Spinal cord (tissue), 10 donors: Measurements from ENCODE around the gene LCA5L. TPM values are rescaled to one million over a fixed set of nuclear protein-coding genes. Genes with fewer than 3 reads are reported as not detected.
"Not testable (repeated sequence)": the region's sequence is repeated elsewhere in the genome, so short reads cannot be mapped to it uniquely, and the experiment has no call there.

Experiments
- DNase-seq, 6 donors: peaks; one replicate each; pipeline versions ENCODE4 v3.0.0 to v3.0.0-alpha.2; 2013 to 2015; ENCODE audit warnings: low spot score in 6 of 6, low read depth in 4 of 6
- H3K27ac ChIP-seq: one replicate; pipeline ENCODE4 v1.5.1; 2013; ENCODE audit warnings: low read depth, low read length, control low read depth
- H3K27me3 ChIP-seq: one replicate; pipeline ENCODE4 v1.6.1; 2013; ENCODE audit warnings: low read length; ENCODE audit not compliant: control insufficient read depth, insufficient read depth
- H3K36me3 ChIP-seq: one replicate; pipeline ENCODE4 v1.6.1; 2013; ENCODE audit warnings: low read length; ENCODE audit not compliant: control insufficient read depth, insufficient read depth
- H3K4me1 ChIP-seq: one replicate; pipeline ENCODE4 v1.6.1; 2013; ENCODE audit warnings: low read length; ENCODE audit not compliant: control insufficient read depth, insufficient read depth
- H3K4me3 ChIP-seq: one replicate; pipeline ENCODE4 v1.5.1; 2013; ENCODE audit warnings: low read depth, low read length, control low read depth
- H3K9me3 ChIP-seq: one replicate; pipeline ENCODE4 v1.6.1; 2013; ENCODE audit warnings: low read length; ENCODE audit not compliant: control insufficient read depth, insufficient read depth
- WGBS: methylation state at CpG from one replicate; pipeline ENCODE4 v1.1.5; 2013; ENCODE audit warnings: missing lambda C conversion rate; ENCODE audit not compliant: insufficient coverage; 5-methylcytosine and 5-hydroxymethylcytosine counted together
- polyA plus RNA-seq, 2 donors: library from polyadenylated mRNA; unstranded; fragments of 120-200 nt; gene quantifications; one replicate each; pipeline ENCODE4 v1.2.1, GENCODE V29; 2013; ENCODE audit not compliant: insufficient read length in 2 of 2
- total RNA-seq, 2 donors: library from RNA; depleted of rRNA in 1 of 2; stranded (reverse); fragments of 120-200 nt in 1 of 2; fragments of >200 nt in 1 of 2; gene quantifications; one replicate each; pipeline versions ENCODE4 v1.2.3 to v1.2.4, GENCODE V29; 2013 to 2014
- donor health status: healthy.

The LCA5L gene
- total and polyA plus RNA-seq, 4 donors = 2.1 to 4.3 (median 3.1) TPM

DNA sequence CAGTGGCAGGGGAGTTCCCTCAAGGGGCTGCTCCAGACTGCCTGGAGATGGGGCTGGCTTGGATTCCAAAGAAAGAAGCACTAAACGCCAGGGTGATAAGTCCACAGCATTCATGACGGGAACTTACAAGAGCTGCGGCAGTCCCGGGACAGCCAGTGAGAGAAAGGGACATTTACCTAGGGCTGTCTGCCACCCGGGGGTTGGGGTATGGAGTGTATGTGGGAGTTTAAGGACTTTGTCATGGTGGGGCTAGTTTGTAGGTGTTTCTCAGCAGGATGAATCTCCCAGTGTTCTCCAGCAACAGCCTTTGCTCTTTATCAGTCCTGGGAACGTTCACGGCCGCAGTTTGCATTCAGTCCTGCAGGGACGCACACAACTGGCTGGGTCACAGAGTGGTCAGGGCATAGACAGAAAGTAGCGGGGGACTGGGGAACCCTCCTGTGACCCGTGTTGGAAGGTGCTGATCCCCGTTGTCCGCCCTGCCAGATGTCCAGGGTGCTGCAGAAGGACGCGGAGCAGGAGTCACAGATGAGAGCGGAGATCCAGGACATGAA lies 55.3 kb downstream of the LCA5L start:
- Histone ChIP-seq H3K9me3 (no peaks in the 10 kb centered on the region), H3K27ac (no peak overlapping the region), H3K4me1 (peaks cover 38% of the 10 kb centered on the region), H3K4me3 (no peak overlapping the region), H3K27me3 (no peaks in the 10 kb centered on the region), H3K36me3 (peaks cover 45% of the 10 kb centered on the region)
- DNase-seq = no peak
- 69% methylated on average over 16 of the region's 16 CpGs for WGBS

GRCh38 chr21:39388811-39389155 lies 56.8 kb downstream of the LCA5L start:
- WGBS = 5% methylated on average over 8 of the region's 10 CpGs
- Histone ChIP-seq H3K4me3 (peak overlapping the region; percentile 41), H3K4me1 (peaks cover 40% of the 10 kb centered on the region), H3K36me3 (peaks cover 40% of the 10 kb centered on the region), H3K27ac (no peak overlapping the region), H3K27me3 (no peaks in the 10 kb centered on the region), H3K9me3 (no peaks in the 10 kb centered on the region)
- DNase-seq = no peak

DNA sequence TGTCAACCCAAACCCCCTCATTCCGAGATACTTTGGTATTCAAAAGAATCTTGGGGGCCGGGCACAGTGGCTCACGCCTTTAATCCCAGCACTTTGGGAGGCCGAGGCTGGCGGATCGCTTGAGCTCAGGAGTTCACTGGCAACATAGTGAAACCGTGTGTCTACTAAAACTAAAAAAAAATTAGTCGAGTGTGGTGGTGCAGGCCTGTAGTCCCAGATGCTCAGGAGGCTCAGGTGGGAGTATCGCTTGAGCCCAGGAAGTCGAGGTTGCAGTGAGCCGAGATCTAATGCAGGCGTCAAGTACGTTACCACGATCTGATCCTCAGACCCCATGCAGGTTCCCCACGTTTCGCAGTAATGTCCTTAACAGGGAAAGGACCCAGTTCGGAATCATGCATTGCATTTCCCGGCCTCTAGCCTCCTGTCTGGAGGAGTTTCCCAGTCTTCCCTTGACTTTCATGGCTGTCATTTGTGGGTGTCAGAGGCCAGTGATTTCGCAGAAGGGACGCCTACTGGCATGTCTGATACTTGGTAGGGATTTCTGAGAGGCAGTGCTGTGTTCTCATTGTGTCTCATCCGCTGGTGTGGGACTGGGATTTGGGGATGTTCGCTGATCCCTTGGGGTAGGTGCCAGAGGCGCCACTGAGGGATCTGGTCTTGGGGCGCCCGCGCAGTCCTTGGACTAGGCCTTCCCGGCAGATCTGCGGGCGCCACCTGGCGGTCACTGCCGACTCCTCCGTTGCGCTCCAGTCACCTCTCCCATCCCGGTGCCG lies 57.4 kb downstream of the LCA5L start:
- H3K9me3 ChIP-seq = no peaks in the 10 kb centered on the region
- peaks cover 40% of the 10 kb centered on the region for H3K4me1 ChIP-seq
- H3K27me3 ChIP-seq = no peaks in the 10 kb centered on the region
- 21% methylated on average over 35 of the region's 35 CpGs for WGBS
- peak in 3 of 6 donors; percentile 42 to 90 (median 84) for DNase-seq
- H3K4me3 ChIP-seq = peak overlapping the region; percentile 41
- peak overlapping the region; percentile 45 for H3K27ac ChIP-seq
- H3K36me3 ChIP-seq = peaks cover 36% of the 10 kb centered on the region

DNA sequence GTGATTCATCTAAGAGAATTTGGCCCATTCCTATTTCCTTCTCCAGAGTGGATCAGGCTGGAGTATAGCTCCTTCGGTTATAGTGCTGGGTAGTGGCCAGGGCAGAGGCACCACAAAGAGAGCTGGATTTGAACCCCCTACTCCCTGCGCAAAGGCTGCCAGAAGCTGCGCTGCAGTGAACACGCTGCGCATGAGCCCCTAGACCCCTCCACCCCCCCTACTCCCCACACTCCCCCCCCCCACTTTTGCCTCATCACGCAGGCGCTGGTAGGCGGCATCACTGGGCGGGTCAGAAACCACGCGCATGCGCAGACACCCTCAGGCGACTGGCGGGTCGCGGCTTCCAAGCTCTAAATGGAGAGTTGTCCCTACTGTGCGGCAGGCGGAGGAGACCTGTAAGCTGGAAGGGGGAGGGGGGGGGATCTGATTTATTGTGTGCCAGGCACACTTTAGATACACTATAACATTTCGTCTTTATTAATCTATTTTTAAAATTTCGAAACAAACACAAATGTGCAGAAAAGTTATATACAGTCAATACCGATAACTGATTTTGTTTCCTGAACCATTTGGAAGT lies 58.0 kb downstream of the LCA5L start:
- Histone ChIP-seq H3K4me3 (peak overlapping the region; percentile 41), H3K4me1 (peaks cover 40% of the 10 kb centered on the region), H3K9me3 (no peaks in the 10 kb centered on the region), H3K27ac (peak overlapping the region; percentile 43), H3K27me3 (no peaks in the 10 kb centered on the region), H3K36me3 (peaks cover 30% of the 10 kb centered on the region)
- DNase-seq = peak in 5 of 6 donors; percentile 80 to 98 (median 89)
- 40% methylated on average over 1 of the region's 21 CpGs for WGBS

DNA sequence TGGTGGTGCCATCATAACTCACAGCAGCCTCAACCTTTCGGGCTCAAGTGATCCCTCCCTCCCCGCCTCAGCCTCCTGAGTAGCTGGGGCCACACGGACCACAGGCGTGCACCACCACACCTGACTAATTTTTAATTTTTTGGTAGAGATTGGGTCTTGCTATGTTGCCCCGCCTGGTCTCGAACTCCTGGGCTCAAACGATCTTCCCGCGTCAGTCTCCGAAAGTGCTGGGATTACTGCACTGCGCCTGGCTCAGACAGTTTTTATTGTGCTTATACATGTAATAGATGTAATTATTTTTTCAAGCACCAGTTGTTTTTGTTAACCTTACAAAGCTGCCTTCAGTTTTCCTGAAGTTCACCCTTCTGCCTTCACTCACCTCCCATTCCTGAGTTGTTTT lies 58.7 kb downstream of the LCA5L start:
- no peak overlapping the region for H3K4me3 ChIP-seq
- H3K9me3 ChIP-seq = no peaks in the 10 kb centered on the region
- H3K36me3 ChIP-seq = peaks cover 27% of the 10 kb centered on the region
- no peak for DNase-seq
- WGBS = no CpG with 5 or more reads among the region's 11 CpGs
- peaks cover 40% of the 10 kb centered on the region for H3K4me1 ChIP-seq
- H3K27ac ChIP-seq = no peak overlapping the region
- H3K27me3 ChIP-seq = no peaks in the 10 kb centered on the region

DNA sequence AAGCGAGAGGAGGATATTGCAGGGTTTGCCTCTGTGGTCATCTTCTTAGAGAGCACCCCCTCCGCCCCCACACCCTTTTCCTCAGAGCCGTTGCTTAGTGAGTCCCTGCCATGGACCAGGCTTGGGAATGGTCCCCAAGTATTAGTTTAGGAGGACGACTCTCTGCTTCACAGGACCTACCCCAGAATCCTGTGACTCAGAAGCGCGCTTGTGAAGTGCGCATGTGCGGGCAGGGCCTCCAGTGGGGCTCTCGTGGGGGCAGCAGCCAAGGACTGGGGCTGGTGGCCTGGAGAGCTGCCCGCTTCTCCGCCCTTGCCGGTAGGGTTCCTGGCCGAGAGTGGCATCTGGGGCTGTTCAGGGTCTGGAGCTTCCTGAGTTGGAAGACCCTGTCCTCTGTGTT lies 59.4 kb downstream of the LCA5L start:
- peak in 1 of 6 donors; percentile 28 for DNase-seq
- no peaks in the 10 kb centered on the region for H3K9me3 ChIP-seq
- H3K27me3 ChIP-seq = no peaks in the 10 kb centered on the region
- H3K36me3 ChIP-seq = peaks cover 25% of the 10 kb centered on the region
- peaks cover 41% of the 10 kb centered on the region for H3K4me1 ChIP-seq
- WGBS = 58% methylated on average over 10 of the region's 13 CpGs
- peak overlapping the region; percentile 54 for H3K4me3 ChIP-seq
- peak overlapping the region; percentile 50 for H3K27ac ChIP-seq

- Histone ChIP-seq H3K27me3 (no peaks in the 10 kb centered on the region), H3K9me3 (no peaks in the 10 kb centered on the region), H3K27ac (peak overlapping the region; percentile 50), H3K4me1 (peaks cover 48% of the 10 kb centered on the region), H3K4me3 (peak overlapping the region; percentile 54), H3K36me3 (peaks cover 24% of the 10 kb centered on the region)
- 45% methylated on average over 47 of the region's 50 CpGs for WGBS
- DNase-seq = peak in 4 of 6 donors; percentile 65 to 96 (median 86)
Observed at GRCh38 chr21:39385299-39386145, 60.1 kb downstream of the LCA5L start.

DNA sequence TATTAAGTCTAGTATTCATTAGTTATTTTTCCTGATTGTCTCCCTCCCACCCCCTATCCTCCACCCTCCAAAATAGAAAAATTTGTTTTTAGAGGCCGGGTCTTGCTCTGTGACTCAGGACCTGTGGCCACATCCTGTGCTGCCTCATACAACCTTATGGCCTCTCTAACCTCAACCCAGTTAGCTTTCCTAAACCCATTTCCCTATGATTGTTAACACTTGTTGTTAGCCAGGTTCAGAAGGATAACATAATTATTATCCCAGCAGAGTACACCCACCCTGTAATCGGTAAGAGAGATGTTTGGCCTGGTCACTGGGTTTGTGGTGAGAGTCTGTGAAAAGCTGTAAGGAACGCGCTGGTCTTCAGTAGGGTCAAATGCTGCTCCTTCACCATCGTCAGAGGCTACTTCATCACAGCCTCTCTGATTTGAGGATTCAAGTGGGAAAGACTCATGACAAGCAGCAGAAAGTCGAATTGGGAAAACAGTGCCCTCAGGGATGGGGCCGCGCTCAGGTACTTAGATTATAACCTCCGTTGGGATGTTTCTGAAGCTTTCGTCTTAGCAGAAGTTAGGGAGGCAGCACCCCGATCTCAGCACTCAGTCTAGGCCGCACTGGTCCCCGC lies 60.8 kb downstream of the LCA5L start:
- H3K27me3 ChIP-seq = no peaks in the 10 kb centered on the region
- H3K4me1 ChIP-seq = peaks cover 44% of the 10 kb centered on the region
- no peak overlapping the region for H3K27ac ChIP-seq
- no peak for DNase-seq
- WGBS = 86% methylated on average over 9 of the region's 13 CpGs
- H3K9me3 ChIP-seq = no peaks in the 10 kb centered on the region
- H3K4me3 ChIP-seq = no peak overlapping the region
- H3K36me3 ChIP-seq = peaks cover 22% of the 10 kb centered on the region

- 99% methylated on average over 7 of the region's 7 CpGs for WGBS
- Histone ChIP-seq H3K4me1 (peaks cover 27% of the 10 kb centered on the region), H3K36me3 (peaks cover 18% of the 10 kb centered on the region)
- not testable (repeated sequence) for DNase-seq, H3K4me3 ChIP-seq, H3K27ac ChIP-seq, H3K9me3 ChIP-seq, H3K27me3 ChIP-seq
Observed at GRCh38 chr21:39382096-39382495, 63.5 kb downstream of the LCA5L start.
